HEK293 (cell line): ENCODE results near the gene SYN1.

ENCODE experiments used
- CTCF ChIA-PET: fragments of 350-600 bp; formaldehyde crosslinking; extraction: SDS; loops from one replicate; lab custom pipeline; 2021; ENCODE audit warnings: antibody characterized with exemption; lab: Yijun Ruan, JAX
- POLR2A ChIA-PET: fragments of 300-600 bp; formaldehyde crosslinking; extraction: SDS; loops from one replicate; lab custom pipeline; 2020; ENCODE audit warnings: antibody characterized with exemption, inconsistent platforms; lab: Yijun Ruan, JAX
- H3K27ac ChIP-seq: fragments of 200-500 bp; sonication (Bioruptor generic); 2 replicates; pipeline ENCODE4 v1.5.1; 2014; ENCODE audit warnings: low read depth, low read length, control low read depth, inconsistent platforms; ENCODE audit errors: extremely low read depth
- H3K36me3 ChIP-seq, 2 experiments: fragments of 200-500 bp in 1 of 2; sonication (Bioruptor generic) in 1 of 2; 1 replicate in 1 of 2; 2 replicates in 1 of 2; pipeline ENCODE4 v1.5.1; 2014 to 2017; ENCODE audit warnings: inconsistent platforms in 2 of 2, low read length in 2 of 2; ENCODE audit not compliant: control insufficient read depth in 2 of 2, insufficient read depth in 1 of 2
- H3K4me1 ChIP-seq: fragments of 200-500 bp; sonication (Bioruptor generic); 2 replicates; pipeline ENCODE4 v1.5.1; 2014; ENCODE audit warnings: mild to moderate bottlenecking, low read length, inconsistent platforms; ENCODE audit not compliant: control insufficient read depth, insufficient read depth
- H3K4me3 ChIP-seq: 2 replicates; pipeline ENCODE4 v1.5.1; 2011; ENCODE audit warnings: low read depth, mild to moderate bottlenecking, control low read depth, low read length, moderate library complexity
- H3K9me3 ChIP-seq: fragments of 200-500 bp; sonication (Bioruptor generic); 2 replicates; pipeline ENCODE4 v1.5.1; 2014; ENCODE audit warnings: low read depth, low read length, inconsistent platforms; ENCODE audit not compliant: control insufficient read depth, insufficient read depth
- BCL11B ChIP-seq: fragments of 450-650 bp; formaldehyde crosslinking; IDR thresholded peaks from 2 replicates; pipeline ENCODE4 v1.5.1; 2016; ENCODE audit warnings: low read depth, missing biosample characterization, missing genetic modification characterization
- IKZF3 ChIP-seq: fragments of 450-650 bp; IDR thresholded peaks from 2 replicates; pipeline ENCODE4 v1.5.0; 2018; ENCODE audit warnings: missing biosample characterization, mild to moderate bottlenecking, missing genetic modification characterization, moderate library complexity
- PRDM1 ChIP-seq: fragments of 450-650 bp; formaldehyde crosslinking; IDR thresholded peaks from 2 replicates; pipeline ENCODE4; 2016; ENCODE audit warnings: missing biosample characterization, missing genetic modification characterization
- SP7 ChIP-seq: fragments of 450-650 bp; formaldehyde crosslinking; IDR thresholded peaks from 2 replicates; pipeline ENCODE4 v1.5.1; 2016; ENCODE audit warnings: missing biosample characterization, missing genetic modification characterization
- TSHZ1 ChIP-seq: fragments of 450-650 bp; formaldehyde crosslinking; IDR thresholded peaks from 2 replicates; pipeline ENCODE4 v1.5.1; 2016; ENCODE audit warnings: missing biosample characterization, missing genetic modification characterization, borderline replicate concordance
- YY2 ChIP-seq: fragments of 450-650 bp; formaldehyde crosslinking; IDR thresholded peaks from 2 replicates; pipeline ENCODE4 v1.5.1; 2016; ENCODE audit warnings: missing biosample characterization, missing genetic modification characterization
- ZBTB17 ChIP-seq: fragments of 450-650 bp; formaldehyde crosslinking; IDR thresholded peaks from 2 replicates; pipeline ENCODE4 v1.5.1; 2016; ENCODE audit warnings: missing biosample characterization, missing genetic modification characterization
- ZBTB48 ChIP-seq: fragments of 450-650 bp; formaldehyde crosslinking; IDR thresholded peaks from 2 replicates; pipeline ENCODE4 v1.5.1; 2016; ENCODE audit warnings: missing biosample characterization, missing genetic modification characterization
- ZBTB8A ChIP-seq: fragments of 450-650 bp; formaldehyde crosslinking; IDR thresholded peaks from 2 replicates; pipeline ENCODE4 v1.5.1; 2016; ENCODE audit warnings: missing biosample characterization, missing genetic modification characterization
- ZFP37 ChIP-seq: fragments of 450-650 bp; formaldehyde crosslinking; IDR thresholded peaks from 2 replicates; pipeline ENCODE4 v1.5.1; 2016; ENCODE audit warnings: missing biosample characterization, missing genetic modification characterization
- ZNF175 ChIP-seq: fragments of 450-650 bp; formaldehyde crosslinking; IDR thresholded peaks from 2 replicates; pipeline ENCODE4 v1.5.1; 2016; ENCODE audit warnings: missing biosample characterization, missing genetic modification characterization
- ZNF214 ChIP-seq: fragments of 450-650 bp; formaldehyde crosslinking; IDR thresholded peaks from 2 replicates; pipeline ENCODE4 v1.5.1; 2017; ENCODE audit warnings: missing biosample characterization, mild to moderate bottlenecking, missing genetic modification characterization, borderline replicate concordance
- ZNF580 ChIP-seq: fragments of 450-650 bp; formaldehyde crosslinking; IDR thresholded peaks from 2 replicates; pipeline ENCODE4 v1.5.1; 2016; ENCODE audit warnings: missing biosample characterization, missing genetic modification characterization
- ZNF629 ChIP-seq: fragments of 450-650 bp; formaldehyde crosslinking; IDR thresholded peaks from 2 replicates; pipeline ENCODE4 v1.5.1; 2017; ENCODE audit warnings: missing biosample characterization, missing genetic modification characterization
- ZNF660 ChIP-seq: fragments of 450-650 bp; IDR thresholded peaks from 2 replicates; pipeline ENCODE4 v1.5.1; 2018; ENCODE audit warnings: missing biosample characterization, mild to moderate bottlenecking, missing genetic modification characterization
- ZSCAN30 ChIP-seq: fragments of 450-650 bp; IDR thresholded peaks from 2 replicates; pipeline ENCODE4 v1.5.1; 2018; ENCODE audit warnings: missing biosample characterization, mild to moderate bottlenecking, missing genetic modification characterization, moderate library complexity
- TF ChIP-seq, protein P1 (sequence below): fragments of 450-650 bp; formaldehyde crosslinking; IDR thresholded peaks from 2 replicates; pipeline ENCODE4 v1.5.1; 2017; ENCODE audit warnings: missing biosample characterization, missing genetic modification characterization
- TF ChIP-seq, protein P2 (sequence below): fragments of 450-650 bp; formaldehyde crosslinking; IDR thresholded peaks from 2 replicates; pipeline ENCODE4 v1.5.1; 2016; ENCODE audit warnings: missing biosample characterization, missing genetic modification characterization
- TF ChIP-seq, protein P3 (sequence below): fragments of 450-650 bp; formaldehyde crosslinking; IDR thresholded peaks from 2 replicates; pipeline ENCODE4 v1.5.1; 2017; ENCODE audit warnings: missing biosample characterization, missing genetic modification characterization

Gene SYN1

DNA sequence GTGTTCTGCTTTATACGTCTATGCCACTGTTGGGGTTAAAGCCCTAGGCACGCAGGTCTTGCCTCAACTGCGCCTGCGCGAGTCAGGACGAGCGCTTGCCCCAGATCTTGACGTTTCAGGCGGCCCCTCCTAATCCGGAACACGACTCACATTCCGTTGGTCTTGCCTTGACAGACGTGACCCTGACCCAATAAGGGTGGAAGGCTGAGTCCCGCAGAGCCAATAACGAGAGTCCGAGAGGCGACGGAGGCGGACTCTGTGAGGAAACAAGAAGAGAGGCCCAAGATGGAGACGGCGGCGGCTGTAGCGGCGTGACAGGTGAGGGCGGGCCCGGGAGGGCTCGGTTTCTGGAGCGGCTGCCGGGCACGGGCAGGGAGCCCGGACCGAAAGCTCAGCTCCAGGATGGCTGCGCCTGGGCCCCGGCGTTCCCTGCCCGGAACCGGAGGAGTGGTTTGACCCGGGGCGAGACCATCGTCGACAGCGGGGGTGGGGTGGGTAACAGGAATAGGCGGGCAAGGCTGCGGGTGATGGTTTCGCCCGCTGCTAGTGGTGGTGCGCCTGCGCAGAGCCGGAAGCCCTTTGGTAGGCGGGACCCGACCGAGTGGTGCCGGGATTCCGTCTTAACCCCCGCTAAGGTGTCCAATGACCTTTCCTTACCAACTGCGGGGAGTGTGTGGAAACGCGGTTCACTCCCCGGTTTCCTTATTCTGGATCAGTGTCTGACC, 58.6 kb downstream of the SYN1 start, which contains the start of gene ARAF (continued):
- TF ChIP-seq, protein P1, sequence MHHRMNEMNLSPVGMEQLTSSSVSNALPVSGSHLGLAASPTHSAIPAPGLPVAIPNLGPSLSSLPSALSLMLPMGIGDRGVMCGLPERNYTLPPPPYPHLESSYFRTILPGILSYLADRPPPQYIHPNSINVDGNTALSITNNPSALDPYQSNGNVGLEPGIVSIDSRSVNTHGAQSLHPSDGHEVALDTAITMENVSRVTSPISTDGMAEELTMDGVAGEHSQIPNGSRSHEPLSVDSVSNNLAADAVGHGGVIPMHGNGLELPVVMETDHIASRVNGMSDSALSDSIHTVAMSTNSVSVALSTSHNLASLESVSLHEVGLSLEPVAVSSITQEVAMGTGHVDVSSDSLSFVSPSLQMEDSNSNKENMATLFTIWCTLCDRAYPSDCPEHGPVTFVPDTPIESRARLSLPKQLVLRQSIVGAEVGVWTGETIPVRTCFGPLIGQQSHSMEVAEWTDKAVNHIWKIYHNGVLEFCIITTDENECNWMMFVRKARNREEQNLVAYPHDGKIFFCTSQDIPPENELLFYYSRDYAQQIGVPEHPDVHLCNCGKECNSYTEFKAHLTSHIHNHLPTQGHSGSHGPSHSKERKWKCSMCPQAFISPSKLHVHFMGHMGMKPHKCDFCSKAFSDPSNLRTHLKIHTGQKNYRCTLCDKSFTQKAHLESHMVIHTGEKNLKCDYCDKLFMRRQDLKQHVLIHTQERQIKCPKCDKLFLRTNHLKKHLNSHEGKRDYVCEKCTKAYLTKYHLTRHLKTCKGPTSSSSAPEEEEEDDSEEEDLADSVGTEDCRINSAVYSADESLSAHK (tag by site-specific recombination), result peak; percentile 59; the same call in 1 of the 2 replicates
- TF ChIP-seq TSHZ1 (tag by site-specific recombination) (no peak), ZSCAN30 (tag by site-specific recombination) (peak; percentile 52; the same call in 1 of the 2 replicates), SP7 (peak; percentile 79), ZNF629 (peak; percentile 33; the same call in 1 of the 2 replicates), ZFP37 (tag by site-specific recombination) (0 out of 2 replicates have a peak, but pooled peaks have one; percentile 36), YY2 (tag by site-specific recombination) (peak; percentile 76), ZNF214 (tag by site-specific recombination) (no peak), ZBTB48 (tag by site-specific recombination) (peak; percentile 57), ZBTB17 (tag by site-specific recombination) (peak; percentile 81)

- H3K4me1 ChIP-seq, result no peaks in the 10 kb centered on the region; the same call in 1 of the 2 replicates
- no peak overlapping the region for H3K27ac ChIP-seq
- ChIA-PET CTCF (no interaction called here), POLR2A (no interaction called here)
- H3K9me3 ChIP-seq, result no peaks in the 10 kb centered on the region
- H3K4me3 ChIP-seq, result peak overlapping the region; percentile 82
- H3K36me3 ChIP-seq, result peaks cover 0 to 27% of the 10 kb centered on the region in 2 experiments; a peak in 1 of 3 replicates
- peak; percentile 5; the same call in 1 of the 2 replicates for TF ChIP-seq PRDM1 (tag by site-specific recombination)
- TF ChIP-seq, protein P2, sequence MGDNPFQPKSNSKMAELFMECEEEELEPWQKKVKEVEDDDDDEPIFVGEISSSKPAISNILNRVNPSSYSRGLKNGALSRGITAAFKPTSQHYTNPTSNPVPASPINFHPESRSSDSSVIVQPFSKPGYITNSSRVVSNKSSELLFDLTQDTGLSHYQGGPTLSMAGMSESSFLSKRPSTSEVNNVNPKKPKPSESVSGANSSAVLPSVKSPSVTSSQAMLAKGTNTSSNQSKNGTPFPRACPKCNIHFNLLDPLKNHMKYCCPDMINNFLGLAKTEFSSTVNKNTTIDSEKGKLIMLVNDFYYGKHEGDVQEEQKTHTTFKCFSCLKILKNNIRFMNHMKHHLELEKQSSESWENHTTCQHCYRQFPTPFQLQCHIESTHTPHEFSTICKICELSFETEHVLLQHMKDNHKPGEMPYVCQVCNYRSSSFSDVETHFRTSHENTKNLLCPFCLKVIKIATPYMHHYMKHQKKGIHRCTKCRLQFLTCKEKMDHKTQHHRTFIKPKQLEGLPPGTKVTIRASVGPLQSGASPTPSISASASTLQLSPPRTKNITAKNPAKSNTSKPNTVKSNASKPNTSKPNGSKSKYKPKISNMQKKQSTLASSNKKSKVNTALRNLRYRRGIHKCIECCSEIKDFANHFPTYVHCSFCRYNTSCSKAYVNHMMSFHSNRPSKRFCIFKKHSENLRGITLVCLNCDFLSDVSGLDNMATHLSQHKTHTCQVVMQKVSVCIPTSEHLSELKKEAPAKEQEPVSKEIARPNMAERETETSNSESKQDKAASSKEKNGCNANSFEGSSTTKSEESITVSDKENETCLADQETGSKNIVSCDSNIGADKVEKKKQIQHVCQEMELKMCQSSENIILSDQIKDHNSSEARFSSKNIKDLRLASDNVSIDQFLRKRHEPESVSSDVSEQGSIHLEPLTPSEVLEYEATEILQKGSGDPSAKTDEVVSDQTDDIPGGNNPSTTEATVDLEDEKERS (tag by site-specific recombination), result 0 out of 2 replicates have a peak, but pooled peaks have one; percentile 27
- 0 out of 2 replicates have a peak, but pooled peaks have one; percentile 9 for TF ChIP-seq ZNF660 (tag by site-specific recombination)
- no peak for TF ChIP-seq BCL11B (tag by site-specific recombination)
- TF ChIP-seq ZBTB8A, result peak; percentile 59
- TF ChIP-seq, protein P3, sequence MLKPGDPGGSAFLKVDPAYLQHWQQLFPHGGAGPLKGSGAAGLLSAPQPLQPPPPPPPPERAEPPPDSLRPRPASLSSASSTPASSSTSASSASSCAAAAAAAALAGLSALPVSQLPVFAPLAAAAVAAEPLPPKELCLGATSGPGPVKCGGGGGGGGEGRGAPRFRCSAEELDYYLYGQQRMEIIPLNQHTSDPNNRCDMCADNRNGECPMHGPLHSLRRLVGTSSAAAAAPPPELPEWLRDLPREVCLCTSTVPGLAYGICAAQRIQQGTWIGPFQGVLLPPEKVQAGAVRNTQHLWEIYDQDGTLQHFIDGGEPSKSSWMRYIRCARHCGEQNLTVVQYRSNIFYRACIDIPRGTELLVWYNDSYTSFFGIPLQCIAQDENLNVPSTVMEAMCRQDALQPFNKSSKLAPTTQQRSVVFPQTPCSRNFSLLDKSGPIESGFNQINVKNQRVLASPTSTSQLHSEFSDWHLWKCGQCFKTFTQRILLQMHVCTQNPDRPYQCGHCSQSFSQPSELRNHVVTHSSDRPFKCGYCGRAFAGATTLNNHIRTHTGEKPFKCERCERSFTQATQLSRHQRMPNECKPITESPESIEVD (tag by site-specific recombination), result peak; percentile 79
- 0 out of 2 replicates have a peak, but pooled peaks have one; percentile 35 for TF ChIP-seq IKZF3
- TF ChIP-seq ZNF580 (tag by site-specific recombination), result peak; percentile 33; the same call in 1 of the 2 replicates
- TF ChIP-seq ZNF175 (tag by site-specific recombination), result no peak
Measured at GRCh38 chrX:47560179-47560933, 59.3 kb downstream of the SYN1 start.
